SU-DHL-6 (cell line): Measurements from ENCODE around the gene ARHGAP28.

Experiments used
- H2AFZ ChIP-seq: fragments of 200-600 bp; sonication (generic); 2 replicates; pipeline ENCODE4 v1.6.1; 2014; ENCODE audit warnings: low read depth, mild to moderate bottlenecking, moderate library complexity, mixed read lengths, antibody characterized with exemption, low read length; ENCODE audit not compliant: severe bottlenecking
- H3F3A ChIP-seq: fragments of 200-600 bp; shearing (Covaris generic); 2 replicates; pipeline ENCODE4 v1.6.0; 2016; ENCODE audit warnings: antibody characterized with exemption, mild to moderate bottlenecking; ENCODE audit not compliant: insufficient read depth
- H3K27ac ChIP-seq: fragments of 200-600 bp; sonication (generic); 2 replicates; pipeline ENCODE4 v1.5.1; 2016; ENCODE audit warnings: low read depth, mild to moderate bottlenecking, low read length, moderate library complexity, mixed read lengths
- H3K27me3 ChIP-seq: fragments of 200-600 bp; sonication (generic), shearing (Covaris generic); 2 replicates; pipeline ENCODE4 v1.6.0; 2014; ENCODE audit warnings: mild to moderate bottlenecking, low read length
- H3K36me3 ChIP-seq: fragments of 200-600 bp; sonication (generic); 2 replicates; pipeline ENCODE4 v1.6.1; 2014; ENCODE audit warnings: mild to moderate bottlenecking, low read length, mixed read lengths
- H3K4me2 ChIP-seq: fragments of 300-600, 200-600 bp; shearing (Covaris generic), sonication (generic); 2 replicates; pipeline ENCODE4 v1.6.0; 2014; ENCODE audit warnings: low read length, low read depth, mild to moderate bottlenecking; ENCODE audit not compliant: poor library complexity, severe bottlenecking
- H3K4me3 ChIP-seq: fragments of 200-600 bp; sonication (generic); 2 replicates; pipeline ENCODE4 v1.5.1; 2014; ENCODE audit warnings: antibody characterized with exemption, low read length, mild to moderate bottlenecking, mixed read lengths; ENCODE audit not compliant: insufficient read depth, poor library complexity, severe bottlenecking
- H3K79me2 ChIP-seq: fragments of 200-600 bp; sonication (generic); 2 replicates; pipeline ENCODE4 v1.6.1; 2014; ENCODE audit warnings: mild to moderate bottlenecking, low read length, moderate library complexity; ENCODE audit not compliant: insufficient read depth
- H3K9ac ChIP-seq: fragments of 200-600 bp; sonication (generic); 2 replicates; pipeline ENCODE4 v1.7.0; 2014; ENCODE audit warnings: mild to moderate bottlenecking, low read length
- H3K9me2 ChIP-seq: fragments of 200-600 bp; sonication (generic); replicated peaks from 2 replicates; pipeline ENCODE4 v1.6.1; 2014; ENCODE audit warnings: low read length; ENCODE audit not compliant: insufficient read depth
- H3K9me3 ChIP-seq: fragments of 200-600 bp; sonication (generic); 2 replicates; pipeline ENCODE4 v1.6.1; 2014; ENCODE audit warnings: low read length, mixed read lengths; ENCODE audit not compliant: insufficient read depth
- H4K20me1 ChIP-seq: fragments of 200-600 bp; sonication (generic); 2 replicates; pipeline ENCODE4 v1.6.1; 2014; ENCODE audit warnings: low read depth, mild to moderate bottlenecking, antibody characterized with exemption, low read length, moderate library complexity, mixed read lengths
- CTCF ChIP-seq: fragments of 200-600 bp; sonication (generic); IDR thresholded peaks from one replicate; pipeline ENCODE4 v1.5.1; 2017; ENCODE audit warnings: antibody characterized with exemption, mild to moderate bottlenecking, low read length, moderate library complexity; ENCODE audit not compliant: insufficient read depth, poor library complexity, severe bottlenecking
- EZH2phosphoT487 ChIP-seq: fragments of 200-600 bp; sonication (generic), shearing (Covaris generic); conservative IDR thresholded peaks from 2 replicates; pipeline ENCODE4 v1.6.1; 2018; ENCODE audit warnings: mild to moderate bottlenecking, antibody characterized with exemption, low read length, moderate library complexity, mixed read lengths

ARHGAP28 gene

GRCh38 chr18:6871566-6871965 is 142.1 kb downstream of the ARHGAP28 start:
- H3K4me2 ChIP-seq = no peak overlapping the region
- no peak overlapping the region for H3K9ac ChIP-seq

GRCh38 chr18:6873040-6873751 is 143.7 kb downstream of the ARHGAP28 start:
- H3K9me3 ChIP-seq = no peaks in the 10 kb centered on the region
- no peaks in the 10 kb centered on the region for H4K20me1 ChIP-seq
- no peaks in the 10 kb centered on the region for H3K27me3 ChIP-seq
- H2AFZ ChIP-seq = no peak overlapping the region
- H3K9me2 ChIP-seq = no peaks in the 10 kb centered on the region
- no peak overlapping the region for H3K4me2 ChIP-seq
- H3K79me2 ChIP-seq = no peaks in the 10 kb centered on the region
- TF ChIP-seq EZH2phosphoT487 (no peak), CTCF (no peak)
- H3K27ac ChIP-seq = no peak overlapping the region
- H3K4me3 ChIP-seq = no peak overlapping the region
- no peaks in the 10 kb centered on the region for H3K36me3 ChIP-seq
- no peak overlapping the region for H3K9ac ChIP-seq
- H3F3A ChIP-seq = no peaks in the 10 kb centered on the region

More at GRCh38 chr18:6871566-6871965, 142.1 kb downstream of the ARHGAP28 start:
- Histone ChIP-seq H3K36me3 (no peaks in the 10 kb centered on the region), H3K27me3 (no peaks in the 10 kb centered on the region), H3K9me2 (no peaks in the 10 kb centered on the region), H3K4me3 (no peak overlapping the region), H2AFZ (no peak overlapping the region), H3K27ac (no peak overlapping the region), H3K9me3 (no peaks in the 10 kb centered on the region), H3K79me2 (no peaks in the 10 kb centered on the region), H4K20me1 (no peaks in the 10 kb centered on the region), H3F3A (no peaks in the 10 kb centered on the region)
- TF ChIP-seq CTCF = no peak
- no peak for TF ChIP-seq EZH2phosphoT487

- Histone ChIP-seq H3K9ac (no peak overlapping the region), H3K36me3 (no peaks in the 10 kb centered on the region), H3K79me2 (no peaks in the 10 kb centered on the region), H3K27me3 (no peaks in the 10 kb centered on the region), H3F3A (no peaks in the 10 kb centered on the region), H2AFZ (no peak overlapping the region), H3K9me3 (no peaks in the 10 kb centered on the region), H3K4me3 (no peak overlapping the region), H4K20me1 (no peaks in the 10 kb centered on the region), H3K4me2 (no peak overlapping the region), H3K9me2 (no peaks in the 10 kb centered on the region), H3K27ac (no peak overlapping the region)
- TF ChIP-seq CTCF = no peak
- TF ChIP-seq EZH2phosphoT487 = no peak
Observed at GRCh38 chr18:6874315-6874714, 144.8 kb downstream of the ARHGAP28 start.
